DOHH2 (cell line): Measurements from ENCODE around the gene PKN3.

Experiments
- H3F3A ChIP-seq: fragments of 200-600 bp; sonication (generic), shearing (Covaris generic); 2 replicates; pipeline ENCODE4 v1.6.0; 2016; ENCODE audit warnings: antibody characterized with exemption, mild to moderate bottlenecking; ENCODE audit not compliant: control insufficient read depth, insufficient read depth
- H3K27ac ChIP-seq: fragments of 200-600 bp; sonication (generic); 2 replicates; pipeline ENCODE4 v1.5.1; 2014; ENCODE audit warnings: low read depth, mild to moderate bottlenecking, low read length, moderate library complexity
- H3K27me3 ChIP-seq: fragments of 200-600 bp; sonication (generic); 2 replicates; pipeline ENCODE4 v1.6.1; 2014; ENCODE audit warnings: mild to moderate bottlenecking, low read length, mixed read lengths; ENCODE audit not compliant: control insufficient read depth
- H3K36me3 ChIP-seq: fragments of 200-600 bp; sonication (generic); 2 replicates; pipeline ENCODE4 v1.6.1; 2014; ENCODE audit warnings: mild to moderate bottlenecking, low read length, moderate library complexity, mixed read lengths; ENCODE audit not compliant: control insufficient read depth
- H3K4me1 ChIP-seq: fragments of 200-600 bp; sonication (generic); 2 replicates; pipeline ENCODE4 v1.6.1; 2014; ENCODE audit warnings: mild to moderate bottlenecking, low read length, mixed read lengths; ENCODE audit not compliant: control insufficient read depth
- H3K4me2 ChIP-seq: fragments of 200-600 bp; sonication (generic); 2 replicates; pipeline ENCODE4 v1.6.0; 2014; ENCODE audit warnings: mild to moderate bottlenecking, low read length, moderate library complexity
- H3K4me3 ChIP-seq: fragments of 200-600 bp; sonication (generic); 2 replicates; pipeline ENCODE4 v1.5.1; 2014; ENCODE audit warnings: mild to moderate bottlenecking, low read length, mixed read lengths
- H3K79me2 ChIP-seq: fragments of 200-600 bp; sonication (generic); 2 replicates; pipeline ENCODE4 v1.6.1; 2014; ENCODE audit warnings: mild to moderate bottlenecking, low read length, mixed read lengths; ENCODE audit not compliant: control insufficient read depth
- H3K9me2 ChIP-seq: fragments of 200-600 bp; sonication (generic); replicated peaks from 2 replicates; pipeline ENCODE4 v1.6.1; 2014; ENCODE audit warnings: mild to moderate bottlenecking, low read length, mixed read lengths; ENCODE audit not compliant: control insufficient read depth
- H3K9me3 ChIP-seq: fragments of 200-600 bp; sonication (generic); 2 replicates; pipeline ENCODE4 v1.6.1; 2014; ENCODE audit warnings: antibody characterized with exemption, low read length, mixed read lengths; ENCODE audit not compliant: control insufficient read depth, insufficient read depth
- H4K20me1 ChIP-seq: fragments of 200-600 bp; sonication (generic); 2 replicates; pipeline ENCODE4 v1.6.0; 2014; ENCODE audit warnings: low read depth, mild to moderate bottlenecking, antibody characterized with exemption, low read length, moderate library complexity; ENCODE audit not compliant: control insufficient read depth, insufficient read depth
- CTCF ChIP-seq: fragments of 200-600 bp; sonication (generic); IDR thresholded peaks from one replicate; pipeline ENCODE4 v1.5.1; 2014; ENCODE audit warnings: antibody characterized with exemption, mild to moderate bottlenecking, low read depth, low read length; ENCODE audit not compliant: poor library complexity, severe bottlenecking
- EZH2phosphoT487 ChIP-seq: fragments of 200-600 bp; sonication (generic); IDR thresholded peaks from 2 replicates; pipeline ENCODE4 v1.6.1; 2017; ENCODE audit warnings: borderline replicate concordance, mild to moderate bottlenecking, antibody characterized with exemption, low read length, moderate library complexity, mixed read lengths

The PKN3 gene

GRCh38 chr9:128715436-128715750 lies 13.1 kb downstream of the PKN3 start:
- Histone ChIP-seq H3K9me3 (no peaks in the 10 kb centered on the region), H3K79me2 (no peaks in the 10 kb centered on the region), H4K20me1 (no peaks in the 10 kb centered on the region), H3K27me3 (no peaks in the 10 kb centered on the region), H3K4me1 (no peaks in the 10 kb centered on the region), H3K36me3 (peaks cover under 1% of the 10 kb centered on the region; the same call in 1 of the 2 replicates), H3K4me2 (no peak overlapping the region), H3K27ac (no peak overlapping the region), H3F3A (no peaks in the 10 kb centered on the region), H3K9me2 (no peaks in the 10 kb centered on the region), H3K4me3 (no peak overlapping the region)
- TF ChIP-seq CTCF, result no peak
- TF ChIP-seq EZH2phosphoT487, result no peak

GRCh38 chr9:128716581-128717254 lies 14.4 kb downstream of the PKN3 start:
- no peaks in the 10 kb centered on the region for H3K9me2 ChIP-seq
- no peaks in the 10 kb centered on the region for H3K4me1 ChIP-seq
- H3K4me3 ChIP-seq, result no peak overlapping the region
- no peaks in the 10 kb centered on the region for H3K79me2 ChIP-seq
- H3K36me3 ChIP-seq, result peaks cover 9% of the 10 kb centered on the region
- H3K9me3 ChIP-seq, result no peaks in the 10 kb centered on the region
- H3K4me2 ChIP-seq, result no peak overlapping the region
- H3F3A ChIP-seq, result no peaks in the 10 kb centered on the region
- no peaks in the 10 kb centered on the region for H3K27me3 ChIP-seq
- no peak for TF ChIP-seq EZH2phosphoT487
- no peak for TF ChIP-seq CTCF
- H3K27ac ChIP-seq, result no peak overlapping the region
- no peaks in the 10 kb centered on the region for H4K20me1 ChIP-seq

GRCh38 chr9:128718047-128718446 lies 15.7 kb downstream of the PKN3 start:
- no peaks in the 10 kb centered on the region for H4K20me1 ChIP-seq
- no peak overlapping the region for H3K4me2 ChIP-seq
- H3K9me2 ChIP-seq, result no peaks in the 10 kb centered on the region
- H3F3A ChIP-seq, result no peaks in the 10 kb centered on the region
- peaks cover 10% of the 10 kb centered on the region for H3K4me1 ChIP-seq
- no peak overlapping the region for H3K4me3 ChIP-seq
- H3K79me2 ChIP-seq, result peaks cover 9% of the 10 kb centered on the region
- no peaks in the 10 kb centered on the region for H3K9me3 ChIP-seq
- no peak for TF ChIP-seq CTCF
- TF ChIP-seq EZH2phosphoT487, result no peak
- H3K36me3 ChIP-seq, result peaks cover 16% of the 10 kb centered on the region
- H3K27me3 ChIP-seq, result no peaks in the 10 kb centered on the region
- no peak overlapping the region for H3K27ac ChIP-seq
